Measurements from ENCODE around the gene KCNJ15. TPM values are rescaled to one million over a fixed set of nuclear protein-coding genes. Genes with fewer than 3 reads are reported as not detected.

Gene KCNJ15
- polyA plus RNA-seq, 2 of the 4 experiments (the other 2 are of a cell fraction): 0.19 to 0.30 TPM

DNA sequence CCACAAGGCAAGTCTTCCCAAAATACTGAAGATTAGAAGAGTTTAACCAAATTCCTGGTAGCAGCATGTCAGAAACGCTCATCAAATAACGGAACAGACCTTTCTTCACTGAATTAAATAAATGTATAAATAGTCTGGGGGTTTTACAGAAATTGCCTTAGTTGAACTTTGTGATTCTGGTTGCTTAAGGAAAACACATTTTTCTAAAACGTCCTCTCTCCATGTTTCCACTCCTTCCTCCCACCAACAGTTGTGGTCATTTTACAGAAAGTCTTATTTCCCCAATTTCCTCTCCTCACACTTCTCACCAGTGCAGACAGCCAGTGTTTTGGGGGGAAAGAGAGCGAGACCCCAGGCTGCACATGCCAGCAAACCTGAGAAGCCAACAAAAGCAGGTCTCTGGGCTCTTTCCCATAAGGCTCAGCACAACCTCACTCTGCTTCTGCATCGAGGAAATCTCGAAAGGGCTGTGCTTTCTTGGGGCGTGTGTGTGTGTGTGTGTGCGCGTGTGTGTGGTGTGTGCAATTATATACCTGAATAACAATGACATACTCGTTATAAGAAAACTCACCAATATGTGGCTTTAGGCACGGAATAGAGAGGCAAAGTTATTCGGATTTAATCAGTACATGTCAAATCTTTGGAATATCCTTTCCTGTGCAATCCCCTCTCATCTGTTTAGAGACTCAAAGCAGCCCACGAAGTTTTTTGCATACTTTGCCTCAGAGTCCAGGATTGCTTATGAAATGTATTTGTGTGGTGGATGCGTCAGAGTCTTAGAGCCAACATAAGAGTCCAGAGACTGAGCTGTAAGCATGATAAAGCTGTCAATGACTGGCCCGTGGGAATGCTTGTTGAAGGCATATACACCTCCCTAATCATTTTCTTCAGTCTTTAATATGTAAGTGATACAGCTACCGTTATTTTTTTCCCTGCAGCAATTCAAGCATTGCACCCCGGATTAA, 2.0 kb downstream of the KCNJ15 start (continued):
- TF ChIP-seq, protein P1, sequence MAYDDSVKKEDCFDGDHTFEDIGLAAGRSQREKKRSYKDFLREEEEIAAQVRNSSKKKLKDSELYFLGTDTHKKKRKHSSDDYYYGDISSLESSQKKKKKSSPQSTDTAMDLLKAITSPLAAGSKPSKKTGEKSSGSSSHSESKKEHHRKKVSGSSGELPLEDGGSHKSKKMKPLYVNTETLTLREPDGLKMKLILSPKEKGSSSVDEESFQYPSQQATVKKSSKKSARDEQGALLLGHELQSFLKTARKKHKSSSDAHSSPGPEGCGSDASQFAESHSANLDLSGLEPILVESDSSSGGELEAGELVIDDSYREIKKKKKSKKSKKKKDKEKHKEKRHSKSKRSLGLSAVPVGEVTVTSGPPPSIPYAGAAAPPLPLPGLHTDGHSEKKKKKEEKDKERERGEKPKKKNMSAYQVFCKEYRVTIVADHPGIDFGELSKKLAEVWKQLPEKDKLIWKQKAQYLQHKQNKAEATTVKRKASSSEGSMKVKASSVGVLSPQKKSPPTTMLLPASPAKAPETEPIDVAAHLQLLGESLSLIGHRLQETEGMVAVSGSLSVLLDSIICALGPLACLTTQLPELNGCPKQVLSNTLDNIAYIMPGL (CRISPR knock-in tag; IDR thresholded peaks at IDR 0.05; ENCODE audit: borderline replicate concordance): no peak
- TF ChIP-seq JUNB (IDR thresholded peaks at IDR 0.05): peak; percentile 62; the same call in 1 of the 2 replicates
- TF ChIP-seq, protein P2, sequence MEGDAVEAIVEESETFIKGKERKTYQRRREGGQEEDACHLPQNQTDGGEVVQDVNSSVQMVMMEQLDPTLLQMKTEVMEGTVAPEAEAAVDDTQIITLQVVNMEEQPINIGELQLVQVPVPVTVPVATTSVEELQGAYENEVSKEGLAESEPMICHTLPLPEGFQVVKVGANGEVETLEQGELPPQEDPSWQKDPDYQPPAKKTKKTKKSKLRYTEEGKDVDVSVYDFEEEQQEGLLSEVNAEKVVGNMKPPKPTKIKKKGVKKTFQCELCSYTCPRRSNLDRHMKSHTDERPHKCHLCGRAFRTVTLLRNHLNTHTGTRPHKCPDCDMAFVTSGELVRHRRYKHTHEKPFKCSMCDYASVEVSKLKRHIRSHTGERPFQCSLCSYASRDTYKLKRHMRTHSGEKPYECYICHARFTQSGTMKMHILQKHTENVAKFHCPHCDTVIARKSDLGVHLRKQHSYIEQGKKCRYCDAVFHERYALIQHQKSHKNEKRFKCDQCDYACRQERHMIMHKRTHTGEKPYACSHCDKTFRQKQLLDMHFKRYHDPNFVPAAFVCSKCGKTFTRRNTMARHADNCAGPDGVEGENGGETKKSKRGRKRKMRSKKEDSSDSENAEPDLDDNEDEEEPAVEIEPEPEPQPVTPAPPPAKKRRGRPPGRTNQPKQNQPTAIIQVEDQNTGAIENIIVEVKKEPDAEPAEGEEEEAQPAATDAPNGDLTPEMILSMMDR (IDR thresholded peaks at IDR 0.05): no peak
- TF ChIP-seq NR3C1 (IDR thresholded peaks at IDR 0.05): no peak
- TF ChIP-seq FOSL2 (IDR thresholded peaks at IDR 0.05): peak; percentile 38; the same call in 1 of the 2 replicates
- peak; percentile 55 for TF ChIP-seq FOSL2 (CRISPR knock-in tag; IDR thresholded peaks at IDR 0.05)
- TF ChIP-seq BHLHE40 (IDR thresholded peaks at IDR 0.05; ENCODE audit: low read depth, low read length): no peak
- TF ChIP-seq SMC3 (IDR thresholded peaks at IDR 0.05): no peak
- TF ChIP-seq PHF8 (IDR thresholded peaks at IDR 0.05; ENCODE audit: borderline replicate concordance, low read depth): no peak

DNA sequence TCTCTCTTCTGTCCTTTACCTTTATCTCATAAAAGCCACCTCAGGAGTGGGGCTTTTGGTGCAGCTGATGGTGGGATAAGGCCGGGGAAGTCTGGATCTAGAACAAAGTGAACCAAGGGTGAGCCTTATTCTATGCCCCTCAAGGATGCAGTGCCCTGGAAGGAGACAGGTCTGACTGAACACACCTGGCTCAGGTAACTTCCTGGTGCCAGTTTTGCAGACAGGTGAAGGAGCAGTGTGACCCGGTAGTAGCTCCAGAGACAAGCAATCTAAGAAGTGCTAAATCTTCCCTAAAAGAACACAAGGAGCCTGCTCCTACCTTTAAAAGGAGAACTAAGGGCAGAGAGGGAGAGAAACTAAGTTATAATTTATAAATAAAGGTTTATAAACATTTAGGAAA, 2.9 kb downstream of the KCNJ15 start:
- no peak overlapping the region for H3K4me3 ChIP-seq
- ATAC-seq (peak in 1 of 2 experiments; percentile 45; a peak in 2 of 6 replicates), DNase-seq (ENCODE audit: low read depth in 1 of 2, low spot score in 1 of 2) (no peak), FAIRE-seq (no peak)
- POLR2A ChIA-PET: interaction anchor here (1.0 to 1.4 kb wide), 3 partner anchors 18 to 119 kb away, joined by 3 to 6 read pairs (median 6); no protein-coding TSS in a partner anchor
- no peaks in the 10 kb centered on the region for H3K9me3 ChIP-seq
- H3K4me2 ChIP-seq: peak overlapping the region; percentile 68
- peak overlapping the region; percentile 80 to 88 for H3K27ac ChIP-seq
- TF ChIP-seq FOSB (CRISPR knock-in tag; IDR thresholded peaks at IDR 0.05): no peak
- TF ChIP-seq JUNB (IDR thresholded peaks at IDR 0.05): no peak
- TF ChIP-seq GATA3 (IDR thresholded peaks at IDR 0.05; ENCODE audit: borderline replicate concordance): no peak
- no peak for TF ChIP-seq BHLHE40 (IDR thresholded peaks at IDR 0.05; ENCODE audit: low read depth, low read length)
- TF ChIP-seq, protein P1 (CRISPR knock-in tag; IDR thresholded peaks at IDR 0.05; ENCODE audit: borderline replicate concordance): no peak
- no peak for TF ChIP-seq MYC (IDR thresholded peaks at IDR 0.05; ENCODE audit: borderline replicate concordance, low read length)
- H3K4me1 ChIP-seq: peaks cover 45% of the 10 kb centered on the region
- CTCF ChIA-PET: interaction anchor here (0.7 to 3.4 kb wide), 3 partner anchors 18 to 132 kb away, joined by 3 to 9 read pairs (median 3); no protein-coding TSS in a partner anchor
- 38% methylated on average over 2 of the region's 2 CpGs for WGBS (ENCODE audit: missing lambda C conversion rate)

DNA sequence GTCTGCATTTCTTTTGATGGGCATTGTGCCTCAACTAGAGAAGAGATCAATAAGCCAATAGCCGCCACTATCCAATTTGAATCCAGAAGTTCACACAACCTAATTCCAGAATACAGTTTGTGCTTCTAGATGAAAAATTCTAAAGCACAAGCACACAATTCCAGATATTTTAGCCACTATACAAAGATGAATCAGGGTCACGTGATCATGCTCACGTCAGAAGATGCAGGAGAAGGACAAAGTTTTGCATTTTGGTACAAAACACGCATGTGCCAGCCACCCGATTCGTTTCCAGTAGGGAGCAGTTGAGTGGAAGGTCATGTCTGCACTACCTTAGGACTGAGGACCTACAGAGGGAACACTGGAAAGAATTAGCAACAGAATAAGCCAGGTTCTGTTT, 3.6 kb downstream of the KCNJ15 start:
- ChIA-PET CTCF (interaction anchor here (3.4 kb wide), 1 partner anchor 92 kb away, joined by 9 read pairs; no protein-coding TSS in a partner anchor), POLR2A (no interaction called here)
- no peak for DNase-seq (ENCODE audit: low read depth in 1 of 2, low spot score in 1 of 2)
- TF ChIP-seq HOXA7 (CRISPR knock-in tag; IDR thresholded peaks at IDR 0.05): no peak
- TF ChIP-seq CHD4 (IDR thresholded peaks at IDR 0.05; ENCODE audit: borderline replicate concordance): no peak
- Histone ChIP-seq H3K4me3 (no peak overlapping the region), H3K9me3 (no peaks in the 10 kb centered on the region), H3K4me1 (peaks cover 45% of the 10 kb centered on the region), H3K27ac (peak overlapping the region; percentile 80 to 88), H3K4me2 (peak overlapping the region; percentile 68)
- no peak for ATAC-seq
- 83% methylated on average over 6 of the region's 6 CpGs for WGBS (ENCODE audit: missing lambda C conversion rate)
- no peak for FAIRE-seq
